MM.1S (cell line): ENCODE data around the gene CACNA1E.

Experiments
- DNase-seq: peaks from one replicate; pipeline ENCODE4 v3.0.0-alpha.2; 2015
- H2AFZ ChIP-seq: fragments of 300-600 bp; sonication (generic); 2 replicates; pipeline ENCODE4 v1.6.0; 2016; ENCODE audit warnings: antibody characterized with exemption, low read length
- H3F3A ChIP-seq: fragments of 300-600 bp; sonication (generic); 2 replicates; pipeline ENCODE4 v1.6.1; 2016; ENCODE audit warnings: mild to moderate bottlenecking, antibody characterized with exemption, low read length, moderate library complexity, mixed read lengths; ENCODE audit not compliant: insufficient read depth
- H3K27ac ChIP-seq: fragments of 300-600 bp; sonication (generic); 2 replicates; pipeline ENCODE4 v1.5.1; 2016; ENCODE audit warnings: mild to moderate bottlenecking, low read length
- H3K27me3 ChIP-seq: fragments of 300-600 bp; sonication (generic); replicated peaks from 2 replicates; pipeline ENCODE4 v1.6.0; 2016; ENCODE audit warnings: low read length; ENCODE audit not compliant: insufficient read depth
- H3K36me3 ChIP-seq: fragments of 300-600 bp; sonication (generic); replicated peaks from 2 replicates; pipeline ENCODE4 v1.6.1; 2016; ENCODE audit warnings: mild to moderate bottlenecking, low read length, mixed read lengths; ENCODE audit not compliant: insufficient read depth
- H3K4me1 ChIP-seq: fragments of 300-600 bp; sonication (generic); 2 replicates; pipeline ENCODE4 v1.6.1; 2016; ENCODE audit warnings: low read length, mixed read lengths
- H3K4me2 ChIP-seq: fragments of 300-600 bp; sonication (generic); 2 replicates; pipeline ENCODE4 v1.6.0; 2016; ENCODE audit warnings: low read depth, low read length
- H3K4me3 ChIP-seq: fragments of 300-600 bp; sonication (generic); 2 replicates; pipeline ENCODE4 v1.5.1; 2016; ENCODE audit warnings: low read length, mixed read lengths
- H3K79me2 ChIP-seq: fragments of 300-600 bp; sonication (generic); 2 replicates; pipeline ENCODE4 v1.6.1; 2016; ENCODE audit warnings: mixed run types, low read length, mixed read lengths
- H3K9ac ChIP-seq: fragments of 300-600 bp; sonication (generic); 2 replicates; pipeline ENCODE4 v1.6.1; 2016; ENCODE audit warnings: low read length, mixed read lengths
- H3K9me2 ChIP-seq: fragments of 300-600 bp; sonication (generic); replicated peaks from 2 replicates; pipeline ENCODE4 v1.6.1; 2016; ENCODE audit warnings: mild to moderate bottlenecking, low read length, mixed read lengths; ENCODE audit not compliant: insufficient read depth
- H3K9me3 ChIP-seq: fragments of 300-600 bp; sonication (generic); replicated peaks from 2 replicates; pipeline ENCODE4 v1.6.1; 2016; ENCODE audit warnings: mild to moderate bottlenecking, low read length, mixed read lengths; ENCODE audit not compliant: insufficient read depth
- H4K20me1 ChIP-seq: fragments of 300-600 bp; sonication (generic); 2 replicates; pipeline ENCODE4 v1.6.1; 2016; ENCODE audit warnings: mild to moderate bottlenecking, low read length, moderate library complexity, mixed read lengths; ENCODE audit not compliant: insufficient read depth
- CTCF ChIP-seq: fragments of 300-600 bp; sonication (generic); IDR thresholded peaks from 2 replicates; pipeline ENCODE4 v1.5.1; 2016; ENCODE audit warnings: antibody characterized with exemption, low read length, mixed read lengths
- EZH2 ChIP-seq: fragments of 300-600 bp; sonication (generic); optimal IDR thresholded peaks from 2 replicates; pipeline ENCODE3; 2017; ENCODE audit warnings: low read depth, mild to moderate bottlenecking, antibody characterized with exemption, low read length, mixed read lengths
- EZH2phosphoT487 ChIP-seq: fragments of 300-600 bp; sonication (generic); IDR thresholded peaks from 2 replicates; pipeline ENCODE4 v1.6.1; 2018; ENCODE audit warnings: antibody characterized with exemption, low read length

The CACNA1E gene

GRCh38 chr1:181482001-181482430 is 1.3 kb upstream of the CACNA1E start:
- no peaks in the 10 kb centered on the region for H3F3A ChIP-seq
- no peak overlapping the region for H3K27ac ChIP-seq
- H2AFZ ChIP-seq, result no peak overlapping the region
- no peak for DNase-seq
- no peaks in the 10 kb centered on the region for H3K9me2 ChIP-seq
- no peak overlapping the region for H3K4me3 ChIP-seq
- H3K9me3 ChIP-seq, result no peaks in the 10 kb centered on the region
- no peaks in the 10 kb centered on the region for H3K79me2 ChIP-seq
- H3K9ac ChIP-seq, result no peak overlapping the region
- peaks cover 10% of the 10 kb centered on the region; the same call in 1 of the 2 replicates for H3K27me3 ChIP-seq
- TF ChIP-seq EZH2 (no peak), CTCF (no peak), EZH2phosphoT487 (no peak)
- no peaks in the 10 kb centered on the region for H4K20me1 ChIP-seq
- no peaks in the 10 kb centered on the region for H3K36me3 ChIP-seq
- 0 out of 2 replicates have a peak, but pooled peaks cover 5% of the 10 kb centered on the region for H3K4me1 ChIP-seq
- H3K4me2 ChIP-seq, result no peak overlapping the region

- Histone ChIP-seq H3K9me3 (no peaks in the 10 kb centered on the region), H2AFZ (peak overlapping the region; percentile 13; the same call in 1 of the 2 replicates), H3K4me2 (peak overlapping the region; percentile 57), H3K4me3 (peak overlapping the region; percentile 46), H3F3A (no peaks in the 10 kb centered on the region), H3K9me2 (no peaks in the 10 kb centered on the region), H3K4me1 (0 out of 2 replicates have a peak, but pooled peaks cover 5% of the 10 kb centered on the region), H3K27me3 (peaks cover 10% of the 10 kb centered on the region; the same call in 1 of the 2 replicates), H3K79me2 (no peaks in the 10 kb centered on the region), H3K27ac (no peak overlapping the region), H4K20me1 (no peaks in the 10 kb centered on the region), H3K36me3 (no peaks in the 10 kb centered on the region), H3K9ac (no peak overlapping the region)
- no peak for TF ChIP-seq EZH2phosphoT487
- TF ChIP-seq CTCF, result no peak
- TF ChIP-seq EZH2, result no peak
- peak; percentile 38 for DNase-seq
These were observed 614 bp upstream of the CACNA1E start for GRCh38 chr1:181482521-181483284.

- Histone ChIP-seq H3K4me2 (no peak overlapping the region), H3K9ac (no peak overlapping the region), H3K36me3 (no peaks in the 10 kb centered on the region), H3K27me3 (peaks cover 10% of the 10 kb centered on the region; the same call in 1 of the 2 replicates), H3K4me1 (0 out of 2 replicates have a peak, but pooled peaks cover 5% of the 10 kb centered on the region), H3K4me3 (no peak overlapping the region), H2AFZ (no peak overlapping the region), H3F3A (no peaks in the 10 kb centered on the region), H3K9me2 (no peaks in the 10 kb centered on the region), H3K79me2 (no peaks in the 10 kb centered on the region), H4K20me1 (no peaks in the 10 kb centered on the region), H3K27ac (no peak overlapping the region), H3K9me3 (no peaks in the 10 kb centered on the region)
- TF ChIP-seq EZH2 (no peak), EZH2phosphoT487 (no peak), CTCF (no peak)
- DNase-seq, result no peak
These were observed 1.5 kb downstream of the CACNA1E start for GRCh38 chr1:181484821-181485220.
